Endothelial cell of umbilical vein (primary cell): ENCODE data around the gene GLI3.

ENCODE experiments used
- CTCF ChIP-seq, 2 donors: IDR thresholded peaks; 1 replicate in 1 of 2; 2 replicates in 1 of 2; pipeline ENCODE4 v1.5.1; 2011; ENCODE audit warnings: low read length in 2 of 2, mild to moderate bottlenecking in 2 of 2, moderate library complexity in 2 of 2, control low read depth in 1 of 2, inconsistent platforms in 1 of 2, low read depth in 1 of 2; ENCODE audit not compliant: insufficient read depth in 1 of 2; ENCODE audit errors: extremely low read depth in 1 of 2
- POLR2A ChIP-seq: IDR thresholded peaks from 2 replicates; pipeline ENCODE4 v1.6.1; 2012; ENCODE audit warnings: low read depth, mild to moderate bottlenecking, control low read depth, low read length

GRCh38 chr7:42161110-42161509 lies 75.9 kb downstream of the GLI3 start:
- TF ChIP-seq CTCF (IDR thresholded peaks at IDR 0.05; ENCODE audit: extremely low read depth in 1 of 2, insufficient read depth in 1 of 2, low read depth in 1 of 2, low read length in 2 of 2) (no peak), POLR2A (no peak)
